WTC11 (cell line): ENCODE data around the gene CDK7. TPM values are rescaled to one million over a fixed set of nuclear protein-coding genes. Genes with fewer than 3 reads are reported as not detected.

ENCODE experiments used
- ATAC-seq: fragments of 200-7000 bp; cut with Tn5 transposase; 2 replicates; pipeline ENCODE4 v1.10.0; 2021; ENCODE audit warnings: mild to moderate bottlenecking, moderate library complexity
- CTCF ChIA-PET: fragments of 300-600 bp; sonication (Branson Sonifier 250); formaldehyde crosslinking; loops from one replicate; lab custom pipeline; 2021; ENCODE audit warnings: antibody characterized with exemption; lab: Charles Lee
- POLR2A ChIA-PET: fragments of 350-600 bp; sonication (Branson Sonifier 250); formaldehyde crosslinking; loops from one replicate; lab custom pipeline; 2021; ENCODE audit warnings: antibody characterized with exemption; lab: Charles Lee
- DNase-seq: peaks from one replicate; pipeline ENCODE4 v3.0.0; 2021; ENCODE audit warnings: low spot score
- H3K27ac Mint-ChIP-seq: 2 replicates; pipeline ENCODE4 v1.8.0; 2021; ENCODE audit warnings: mixed read lengths
- H3K27me3 Mint-ChIP-seq: 2 replicates; pipeline ENCODE4 v1.8.0; 2021; ENCODE audit warnings: low read depth, mild to moderate bottlenecking, moderate library complexity, mixed read lengths
- H3K36me3 Mint-ChIP-seq: 2 replicates; pipeline ENCODE4 v1.8.0; 2021; ENCODE audit warnings: mixed read lengths
- H3K4me1 Mint-ChIP-seq: 2 replicates; pipeline ENCODE4 v1.8.0; 2022; ENCODE audit warnings: mixed read lengths
- H3K4me3 Mint-ChIP-seq: 2 replicates; pipeline ENCODE4 v1.8.0; 2021; ENCODE audit warnings: mild to moderate bottlenecking, moderate library complexity, mixed read lengths
- H3K9me3 Mint-ChIP-seq: 2 replicates; pipeline ENCODE4 v1.8.0; 2021; ENCODE audit warnings: mixed read lengths
- FOXK1 ChIP-seq: sonication (generic); formaldehyde crosslinking; IDR thresholded peaks from 2 replicates; pipeline ENCODE4 v1.8.0; 2022; ENCODE audit warnings: mild to moderate bottlenecking, moderate library complexity, missing genetic modification reagents
- GABPB1 ChIP-seq: sonication (generic); formaldehyde crosslinking; IDR thresholded peaks from 2 replicates; pipeline ENCODE4 v1.8.1; 2023; ENCODE audit warnings: mild to moderate bottlenecking, missing genetic modification reagents
- JAZF1 ChIP-seq: fragments of 250-450 bp; sonication (Bioruptor Pico); IDR thresholded peaks from 2 replicates; pipeline ENCODE4 v1.9.0; 2021; ENCODE audit warnings: moderate library complexity, mild to moderate bottlenecking, inconsistent platforms
- JUN ChIP-seq: sonication (generic); formaldehyde crosslinking; IDR thresholded peaks from 2 replicates; pipeline ENCODE4 v1.8.0; 2023; ENCODE audit warnings: mild to moderate bottlenecking, missing genetic modification reagents
- MLX ChIP-seq: sonication (generic); formaldehyde crosslinking; IDR thresholded peaks from 2 replicates; pipeline ENCODE4 v1.8.1; 2023; ENCODE audit warnings: mild to moderate bottlenecking, missing genetic modification reagents, moderate library complexity
- OVOL2 ChIP-seq: fragments of 250-450 bp; sonication (Bioruptor Pico); IDR thresholded peaks from 2 replicates; pipeline ENCODE4 v1.9.0; 2021; ENCODE audit warnings: mild to moderate bottlenecking, borderline replicate concordance
- RELA ChIP-seq: sonication (generic); formaldehyde crosslinking; IDR thresholded peaks from 2 replicates; pipeline ENCODE4 v1.8.1; 2022; ENCODE audit warnings: missing genetic modification reagents, mild to moderate bottlenecking, borderline replicate concordance
- RORB ChIP-seq: fragments of 250-450 bp; sonication (Bioruptor Pico); IDR thresholded peaks from 2 replicates; pipeline ENCODE4 v1.9.0; 2021; ENCODE audit warnings: mild to moderate bottlenecking
- SMAD3 ChIP-seq: sonication (generic); formaldehyde crosslinking; IDR thresholded peaks from 2 replicates; pipeline ENCODE4 v1.8.0; 2022; ENCODE audit warnings: missing genetic modification reagents, mild to moderate bottlenecking, borderline replicate concordance
- total RNA-seq: library from RNA; stranded (reverse); gene quantifications from 3 replicates; pipeline ENCODE4 v1.2.3, GENCODE V29; 2021
- TF ChIP-seq, protein P1 (sequence below): sonication (generic); formaldehyde crosslinking; IDR thresholded peaks from 2 replicates; pipeline ENCODE4 v1.8.1; 2023; ENCODE audit warnings: mild to moderate bottlenecking, missing genetic modification reagents
- TF ChIP-seq, protein P2 (sequence below): fragments of 250-450 bp; sonication (Bioruptor Pico); IDR thresholded peaks from 2 replicates; pipeline ENCODE4 v1.9.0; 2021; ENCODE audit warnings: mild to moderate bottlenecking
- TF ChIP-seq, protein P3 (sequence below): fragments of 200-600 bp; IDR thresholded peaks from 2 replicates; pipeline ENCODE4 v1.8.0; 2022; ENCODE audit warnings: antibody characterized with exemption
- TF ChIP-seq, protein P4 (sequence below): sonication (generic); formaldehyde crosslinking; IDR thresholded peaks from 2 replicates; pipeline ENCODE4 v1.8.0; 2022; ENCODE audit warnings: mild to moderate bottlenecking, missing genetic modification reagents
- TF ChIP-seq, protein P5 (sequence below): sonication (generic); formaldehyde crosslinking; IDR thresholded peaks from 2 replicates; pipeline ENCODE4 v1.8.0; 2023; ENCODE audit warnings: missing genetic modification reagents, mild to moderate bottlenecking, borderline replicate concordance
- TF ChIP-seq, protein P6 (sequence below): sonication (generic); formaldehyde crosslinking; IDR thresholded peaks from 2 replicates; pipeline ENCODE4 v1.8.1; 2023; ENCODE audit warnings: mild to moderate bottlenecking, missing genetic modification reagents, moderate library complexity

CDK7 gene
- total RNA-seq, 1 experiment from 2014 or later, result 62.7 TPM

DNA sequence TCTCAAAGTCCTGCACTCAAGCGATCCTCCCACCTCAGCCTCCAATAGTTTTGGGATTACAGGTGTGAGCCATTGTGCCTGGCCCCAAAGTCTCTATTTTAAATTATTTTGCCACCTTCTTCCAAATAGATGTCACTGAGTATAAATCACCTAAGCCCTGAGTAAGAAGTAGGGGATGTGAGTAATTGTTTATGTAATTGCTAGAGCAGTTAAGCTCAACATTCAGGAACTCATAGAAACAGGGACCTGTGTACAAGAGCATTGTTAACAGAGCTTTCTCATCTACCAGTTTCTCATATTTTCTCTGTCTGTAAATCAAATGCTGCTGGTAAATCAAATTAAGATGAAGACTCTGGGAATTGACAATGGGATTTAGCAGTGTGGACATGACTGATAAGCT is 26.3 kb downstream of the CDK7 start (continued):
- TF ChIP-seq, protein P1, sequence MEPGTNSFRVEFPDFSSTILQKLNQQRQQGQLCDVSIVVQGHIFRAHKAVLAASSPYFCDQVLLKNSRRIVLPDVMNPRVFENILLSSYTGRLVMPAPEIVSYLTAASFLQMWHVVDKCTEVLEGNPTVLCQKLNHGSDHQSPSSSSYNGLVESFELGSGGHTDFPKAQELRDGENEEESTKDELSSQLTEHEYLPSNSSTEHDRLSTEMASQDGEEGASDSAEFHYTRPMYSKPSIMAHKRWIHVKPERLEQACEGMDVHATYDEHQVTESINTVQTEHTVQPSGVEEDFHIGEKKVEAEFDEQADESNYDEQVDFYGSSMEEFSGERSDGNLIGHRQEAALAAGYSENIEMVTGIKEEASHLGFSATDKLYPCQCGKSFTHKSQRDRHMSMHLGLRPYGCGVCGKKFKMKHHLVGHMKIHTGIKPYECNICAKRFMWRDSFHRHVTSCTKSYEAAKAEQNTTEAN (CRISPR knock-in tag), result no peak
- TF ChIP-seq, protein P2, sequence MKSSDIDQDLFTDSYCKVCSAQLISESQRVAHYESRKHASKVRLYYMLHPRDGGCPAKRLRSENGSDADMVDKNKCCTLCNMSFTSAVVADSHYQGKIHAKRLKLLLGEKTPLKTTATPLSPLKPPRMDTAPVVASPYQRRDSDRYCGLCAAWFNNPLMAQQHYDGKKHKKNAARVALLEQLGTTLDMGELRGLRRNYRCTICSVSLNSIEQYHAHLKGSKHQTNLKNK, result no peak
- no peak for TF ChIP-seq RORB (CRISPR knock-in tag)
- TF ChIP-seq, all 79 proteins: peak for 0

DNA sequence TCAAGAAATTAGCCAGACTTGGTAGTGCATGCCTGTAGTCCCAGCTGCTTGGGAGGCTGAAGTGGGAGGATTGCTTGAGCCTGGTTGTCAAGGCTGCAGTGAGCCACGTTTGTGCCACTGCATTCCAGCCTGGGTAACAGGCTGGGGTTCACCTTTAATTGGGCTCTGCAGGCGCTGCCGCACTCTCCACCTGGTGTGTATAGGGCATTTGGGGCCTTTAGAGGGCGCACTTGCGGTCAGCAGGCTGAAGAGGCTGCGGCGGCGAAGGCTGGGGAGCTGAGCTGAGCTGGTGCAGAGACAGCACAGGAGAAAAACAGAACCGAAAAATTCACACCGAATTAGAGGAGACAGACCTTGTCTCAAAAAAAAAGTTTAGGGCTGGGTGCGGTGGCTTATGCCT is 31.2 kb downstream of the CDK7 start:
- peak overlapping the region; percentile 27; the same call in 1 of the 2 replicates for H3K27ac Mint-ChIP-seq
- no peaks in the 10 kb centered on the region for H3K27me3 Mint-ChIP-seq
- H3K4me1 Mint-ChIP-seq, result no peaks in the 10 kb centered on the region
- ChIA-PET POLR2A (no interaction called here), CTCF (interaction anchor here (0.6 to 2.8 kb wide), 21 partner anchors 10 to 172 kb away, joined by 3 to 31 read pairs (median 4); partner anchors contain the start of genes CCDC125, CCNB1, CDK7 and SLC30A5)
- no peak overlapping the region for H3K4me3 Mint-ChIP-seq
- peaks cover 45% of the 10 kb centered on the region for H3K36me3 Mint-ChIP-seq
- H3K9me3 Mint-ChIP-seq, result no peaks in the 10 kb centered on the region
- TF ChIP-seq, protein P3, sequence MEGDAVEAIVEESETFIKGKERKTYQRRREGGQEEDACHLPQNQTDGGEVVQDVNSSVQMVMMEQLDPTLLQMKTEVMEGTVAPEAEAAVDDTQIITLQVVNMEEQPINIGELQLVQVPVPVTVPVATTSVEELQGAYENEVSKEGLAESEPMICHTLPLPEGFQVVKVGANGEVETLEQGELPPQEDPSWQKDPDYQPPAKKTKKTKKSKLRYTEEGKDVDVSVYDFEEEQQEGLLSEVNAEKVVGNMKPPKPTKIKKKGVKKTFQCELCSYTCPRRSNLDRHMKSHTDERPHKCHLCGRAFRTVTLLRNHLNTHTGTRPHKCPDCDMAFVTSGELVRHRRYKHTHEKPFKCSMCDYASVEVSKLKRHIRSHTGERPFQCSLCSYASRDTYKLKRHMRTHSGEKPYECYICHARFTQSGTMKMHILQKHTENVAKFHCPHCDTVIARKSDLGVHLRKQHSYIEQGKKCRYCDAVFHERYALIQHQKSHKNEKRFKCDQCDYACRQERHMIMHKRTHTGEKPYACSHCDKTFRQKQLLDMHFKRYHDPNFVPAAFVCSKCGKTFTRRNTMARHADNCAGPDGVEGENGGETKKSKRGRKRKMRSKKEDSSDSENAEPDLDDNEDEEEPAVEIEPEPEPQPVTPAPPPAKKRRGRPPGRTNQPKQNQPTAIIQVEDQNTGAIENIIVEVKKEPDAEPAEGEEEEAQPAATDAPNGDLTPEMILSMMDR, result peak; percentile 50
- TF ChIP-seq GABPB1 (no peak), RELA (CRISPR knock-in tag) (no peak), SMAD3 (CRISPR knock-in tag) (no peak), FOXK1 (no peak)
- peak; percentile 100 for ATAC-seq
- DNase-seq, result peak; percentile 82

- TF ChIP-seq JAZF1 (CRISPR knock-in tag) (no peak), MLX (CRISPR knock-in tag) (no peak), OVOL2 (CRISPR knock-in tag) (no peak), JUN (CRISPR knock-in tag) (no peak)
- TF ChIP-seq, protein P4, sequence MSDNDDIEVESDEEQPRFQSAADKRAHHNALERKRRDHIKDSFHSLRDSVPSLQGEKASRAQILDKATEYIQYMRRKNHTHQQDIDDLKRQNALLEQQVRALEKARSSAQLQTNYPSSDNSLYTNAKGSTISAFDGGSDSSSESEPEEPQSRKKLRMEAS, result no peak
- TF ChIP-seq, protein P5, sequence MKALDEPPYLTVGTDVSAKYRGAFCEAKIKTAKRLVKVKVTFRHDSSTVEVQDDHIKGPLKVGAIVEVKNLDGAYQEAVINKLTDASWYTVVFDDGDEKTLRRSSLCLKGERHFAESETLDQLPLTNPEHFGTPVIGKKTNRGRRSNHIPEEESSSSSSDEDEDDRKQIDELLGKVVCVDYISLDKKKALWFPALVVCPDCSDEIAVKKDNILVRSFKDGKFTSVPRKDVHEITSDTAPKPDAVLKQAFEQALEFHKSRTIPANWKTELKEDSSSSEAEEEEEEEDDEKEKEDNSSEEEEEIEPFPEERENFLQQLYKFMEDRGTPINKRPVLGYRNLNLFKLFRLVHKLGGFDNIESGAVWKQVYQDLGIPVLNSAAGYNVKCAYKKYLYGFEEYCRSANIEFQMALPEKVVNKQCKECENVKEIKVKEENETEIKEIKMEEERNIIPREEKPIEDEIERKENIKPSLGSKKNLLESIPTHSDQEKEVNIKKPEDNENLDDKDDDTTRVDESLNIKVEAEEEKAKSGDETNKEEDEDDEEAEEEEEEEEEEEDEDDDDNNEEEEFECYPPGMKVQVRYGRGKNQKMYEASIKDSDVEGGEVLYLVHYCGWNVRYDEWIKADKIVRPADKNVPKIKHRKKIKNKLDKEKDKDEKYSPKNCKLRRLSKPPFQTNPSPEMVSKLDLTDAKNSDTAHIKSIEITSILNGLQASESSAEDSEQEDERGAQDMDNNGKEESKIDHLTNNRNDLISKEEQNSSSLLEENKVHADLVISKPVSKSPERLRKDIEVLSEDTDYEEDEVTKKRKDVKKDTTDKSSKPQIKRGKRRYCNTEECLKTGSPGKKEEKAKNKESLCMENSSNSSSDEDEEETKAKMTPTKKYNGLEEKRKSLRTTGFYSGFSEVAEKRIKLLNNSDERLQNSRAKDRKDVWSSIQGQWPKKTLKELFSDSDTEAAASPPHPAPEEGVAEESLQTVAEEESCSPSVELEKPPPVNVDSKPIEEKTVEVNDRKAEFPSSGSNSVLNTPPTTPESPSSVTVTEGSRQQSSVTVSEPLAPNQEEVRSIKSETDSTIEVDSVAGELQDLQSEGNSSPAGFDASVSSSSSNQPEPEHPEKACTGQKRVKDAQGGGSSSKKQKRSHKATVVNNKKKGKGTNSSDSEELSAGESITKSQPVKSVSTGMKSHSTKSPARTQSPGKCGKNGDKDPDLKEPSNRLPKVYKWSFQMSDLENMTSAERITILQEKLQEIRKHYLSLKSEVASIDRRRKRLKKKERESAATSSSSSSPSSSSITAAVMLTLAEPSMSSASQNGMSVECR, result no peak
- TF ChIP-seq, protein P2, result no peak
- TF ChIP-seq, protein P6, sequence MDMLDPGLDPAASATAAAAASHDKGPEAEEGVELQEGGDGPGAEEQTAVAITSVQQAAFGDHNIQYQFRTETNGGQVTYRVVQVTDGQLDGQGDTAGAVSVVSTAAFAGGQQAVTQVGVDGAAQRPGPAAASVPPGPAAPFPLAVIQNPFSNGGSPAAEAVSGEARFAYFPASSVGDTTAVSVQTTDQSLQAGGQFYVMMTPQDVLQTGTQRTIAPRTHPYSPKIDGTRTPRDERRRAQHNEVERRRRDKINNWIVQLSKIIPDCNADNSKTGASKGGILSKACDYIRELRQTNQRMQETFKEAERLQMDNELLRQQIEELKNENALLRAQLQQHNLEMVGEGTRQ, result no peak
- H3K27ac Mint-ChIP-seq, result no peak overlapping the region
- DNase-seq, result no peak
- H3K4me1 Mint-ChIP-seq, result no peaks in the 10 kb centered on the region
- no peak for ATAC-seq
- no peaks in the 10 kb centered on the region for H3K27me3 Mint-ChIP-seq
- no peak overlapping the region for H3K4me3 Mint-ChIP-seq
- CTCF ChIA-PET, result interaction anchor here (0.6 kb wide), 1 partner anchor 12 kb away, joined by 4 read pairs; no protein-coding TSS in a partner anchor
- H3K36me3 Mint-ChIP-seq, result peaks cover 32% of the 10 kb centered on the region
- no peaks in the 10 kb centered on the region for H3K9me3 Mint-ChIP-seq
- POLR2A ChIA-PET, result no interaction called here
Measured at GRCh38 chr5:69268899-69269298, 34.2 kb downstream of the CDK7 start.
